Parathyroid adenoma (tissue), 2 donors: ENCODE data around the gene MLLT11.

Experiments used
- H2AFZ ChIP-seq: fragments of 300-600 bp; sonication (generic); one replicate; pipeline ENCODE4 v1.7.0; 2017; ENCODE audit warnings: antibody characterized with exemption, mild to moderate bottlenecking
- H3K27ac ChIP-seq: fragments of 300-600 bp; sonication (generic); one replicate; pipeline ENCODE4 v1.7.0; 2017
- H3K27me3 ChIP-seq: fragments of 300-600 bp; sonication (generic); one replicate; pipeline ENCODE4 v1.7.0; 2017; ENCODE audit warnings: low read length; ENCODE audit not compliant: control insufficient read depth, insufficient read depth
- H3K36me3 ChIP-seq: fragments of 300-600 bp; sonication (generic); one replicate; pipeline ENCODE4 v1.7.0; 2017; ENCODE audit warnings: low read length; ENCODE audit not compliant: control insufficient read depth, insufficient read depth
- H3K4me1 ChIP-seq: fragments of 300-600 bp; sonication (generic); one replicate; pipeline ENCODE4 v1.7.0; 2017; ENCODE audit warnings: control low read depth
- H3K4me2 ChIP-seq: fragments of 300-600 bp; sonication (generic); one replicate; pipeline ENCODE4 v1.7.0; 2017; ENCODE audit warnings: low read length
- H3K4me3 ChIP-seq: fragments of 300-600 bp; sonication (generic); one replicate; pipeline ENCODE4 v1.7.0; 2017; ENCODE audit warnings: low read depth, low read length
- H3K79me2 ChIP-seq: fragments of 300-600 bp; sonication (generic); one replicate; pipeline ENCODE4 v1.7.0; 2017; ENCODE audit warnings: control low read depth
- H3K9ac ChIP-seq: fragments of 300-600 bp; sonication (generic); one replicate; pipeline ENCODE4 v1.7.0; 2017; ENCODE audit warnings: mild to moderate bottlenecking
- H3K9me3 ChIP-seq: fragments of 300-600 bp; sonication (generic); one replicate; pipeline ENCODE4 v1.7.0; 2017; ENCODE audit warnings: low read length; ENCODE audit not compliant: control insufficient read depth
- TF ChIP-seq, protein P1 (sequence below): fragments of 300-600 bp; sonication (generic); IDR thresholded peaks from one replicate; pipeline ENCODE4 v1.7.0; 2017; ENCODE audit warnings: antibody characterized with exemption, mild to moderate bottlenecking
- donor health status: primary hyperparathyroidism.

Gene MLLT11

DNA sequence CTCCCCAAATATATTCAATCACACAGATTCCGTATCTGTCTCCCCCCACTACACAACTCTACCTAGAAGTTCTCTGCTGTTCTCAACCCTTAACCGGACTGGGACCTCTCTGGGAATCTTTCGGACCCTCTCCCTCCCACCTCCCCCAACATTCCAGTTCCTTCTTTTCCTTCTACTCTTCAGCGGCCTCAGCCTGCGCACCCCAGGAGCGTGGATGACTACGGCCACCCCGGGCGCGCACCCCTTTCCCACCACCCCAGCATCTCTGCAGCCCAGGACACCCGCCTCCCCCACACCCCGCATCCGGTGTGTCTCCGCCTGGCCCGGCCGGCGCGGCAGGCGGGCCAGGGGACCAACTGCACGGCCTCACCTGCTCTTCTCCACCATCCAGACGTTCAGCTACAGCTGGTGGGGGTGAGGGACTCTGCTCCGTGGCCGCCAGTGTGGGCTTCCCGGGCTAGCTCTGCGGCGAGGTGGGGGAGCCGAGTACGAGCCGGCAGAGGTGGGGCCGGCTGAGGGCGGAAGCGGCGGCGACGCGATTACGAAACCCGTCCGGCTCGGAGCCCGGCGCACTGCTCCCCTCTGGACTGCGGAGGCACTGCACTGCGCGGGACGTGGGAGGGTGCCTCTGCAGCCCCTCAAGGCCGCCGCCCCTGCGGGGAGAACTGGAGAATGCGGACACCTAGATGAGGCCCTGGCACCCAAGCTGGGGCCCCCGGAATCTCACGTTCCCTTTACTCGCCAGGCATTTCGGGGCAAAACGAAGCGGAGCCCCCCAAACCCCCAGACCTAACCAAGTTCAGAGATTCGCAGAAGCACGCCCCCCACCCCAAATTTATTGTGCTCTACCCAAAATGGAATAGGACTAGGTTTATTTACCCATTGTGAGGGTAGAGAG lies 839 bp upstream of the MLLT11 start, which contains the start of gene CDC42SE1:
Gene CDC42SE1, minus strand, starts transcription at position 514 of the 898 bp plus-strand sequence. CDS start 3,892 bp downstream, outside the sequence.
- Histone ChIP-seq H3K9ac (peak within 1 kb of the TSS; percentile 84), H3K4me3 (peak within 1 kb of the TSS; percentile 100), H3K4me1 (peaks cover 22% of the 10 kb centered on the region), H3K9me3 (no peaks in the 10 kb centered on the region), H2AFZ (peak within 1 kb of the TSS; percentile 83), H3K27me3 (no peaks in the 10 kb centered on the region), H3K79me2 (peaks cover 20% of the 10 kb centered on the region), H3K27ac (peak within 1 kb of the TSS; percentile 98), H3K4me2 (peak within 1 kb of the TSS; percentile 96), H3K36me3 (no peaks in the 10 kb centered on the region)
- TF ChIP-seq, protein P1, sequence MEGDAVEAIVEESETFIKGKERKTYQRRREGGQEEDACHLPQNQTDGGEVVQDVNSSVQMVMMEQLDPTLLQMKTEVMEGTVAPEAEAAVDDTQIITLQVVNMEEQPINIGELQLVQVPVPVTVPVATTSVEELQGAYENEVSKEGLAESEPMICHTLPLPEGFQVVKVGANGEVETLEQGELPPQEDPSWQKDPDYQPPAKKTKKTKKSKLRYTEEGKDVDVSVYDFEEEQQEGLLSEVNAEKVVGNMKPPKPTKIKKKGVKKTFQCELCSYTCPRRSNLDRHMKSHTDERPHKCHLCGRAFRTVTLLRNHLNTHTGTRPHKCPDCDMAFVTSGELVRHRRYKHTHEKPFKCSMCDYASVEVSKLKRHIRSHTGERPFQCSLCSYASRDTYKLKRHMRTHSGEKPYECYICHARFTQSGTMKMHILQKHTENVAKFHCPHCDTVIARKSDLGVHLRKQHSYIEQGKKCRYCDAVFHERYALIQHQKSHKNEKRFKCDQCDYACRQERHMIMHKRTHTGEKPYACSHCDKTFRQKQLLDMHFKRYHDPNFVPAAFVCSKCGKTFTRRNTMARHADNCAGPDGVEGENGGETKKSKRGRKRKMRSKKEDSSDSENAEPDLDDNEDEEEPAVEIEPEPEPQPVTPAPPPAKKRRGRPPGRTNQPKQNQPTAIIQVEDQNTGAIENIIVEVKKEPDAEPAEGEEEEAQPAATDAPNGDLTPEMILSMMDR: peak; percentile 71

DNA sequence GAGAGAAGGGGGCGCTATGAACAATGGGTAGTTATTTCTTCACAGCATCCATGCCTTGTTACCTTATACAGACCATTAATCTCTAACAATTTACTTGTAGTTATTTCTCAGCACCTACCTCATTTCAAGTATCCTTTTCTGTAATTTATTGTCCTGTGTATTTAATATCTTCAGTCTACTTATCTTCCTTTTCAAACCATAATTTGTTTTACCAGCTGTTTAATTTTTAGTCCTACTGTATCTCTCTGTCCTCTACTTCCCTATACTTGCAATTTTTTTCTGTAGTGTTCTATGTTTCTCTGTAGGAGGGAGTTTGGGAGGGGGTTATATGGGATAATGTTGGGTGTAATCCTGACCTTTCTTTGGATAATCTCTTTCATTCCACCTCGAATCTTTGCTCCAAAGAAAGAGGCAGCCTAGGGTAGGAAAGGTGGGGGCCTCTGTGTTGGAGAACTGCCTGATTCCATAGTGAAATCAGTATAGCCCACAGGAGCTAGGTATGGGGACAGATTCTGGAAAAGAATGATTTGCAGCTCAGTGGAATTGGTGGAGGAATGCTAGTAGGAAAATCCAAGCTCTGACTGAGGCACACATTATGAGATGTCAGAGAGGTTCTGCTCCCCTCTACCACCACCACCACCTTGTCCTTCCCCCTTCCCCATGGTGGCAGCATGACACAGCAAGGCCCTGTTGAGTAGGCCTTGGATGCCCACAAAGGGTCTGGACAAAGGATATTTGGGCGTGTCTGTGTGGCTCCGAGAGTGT lies 642 bp downstream of the MLLT11 start:
- H3K4me1 ChIP-seq: peaks cover 15% of the 10 kb centered on the region
- no peak overlapping the region for H3K9ac ChIP-seq
- H3K27ac ChIP-seq: peak overlapping the region; percentile 98
- TF ChIP-seq, protein P1: no peak
- peaks cover 17% of the 10 kb centered on the region for H3K79me2 ChIP-seq
- peak overlapping the region; percentile 83 for H2AFZ ChIP-seq
- H3K27me3 ChIP-seq: no peaks in the 10 kb centered on the region
- H3K9me3 ChIP-seq: no peaks in the 10 kb centered on the region
- H3K4me3 ChIP-seq: peak overlapping the region; percentile 100
- peak overlapping the region; percentile 96 for H3K4me2 ChIP-seq
- H3K36me3 ChIP-seq: no peaks in the 10 kb centered on the region

DNA sequence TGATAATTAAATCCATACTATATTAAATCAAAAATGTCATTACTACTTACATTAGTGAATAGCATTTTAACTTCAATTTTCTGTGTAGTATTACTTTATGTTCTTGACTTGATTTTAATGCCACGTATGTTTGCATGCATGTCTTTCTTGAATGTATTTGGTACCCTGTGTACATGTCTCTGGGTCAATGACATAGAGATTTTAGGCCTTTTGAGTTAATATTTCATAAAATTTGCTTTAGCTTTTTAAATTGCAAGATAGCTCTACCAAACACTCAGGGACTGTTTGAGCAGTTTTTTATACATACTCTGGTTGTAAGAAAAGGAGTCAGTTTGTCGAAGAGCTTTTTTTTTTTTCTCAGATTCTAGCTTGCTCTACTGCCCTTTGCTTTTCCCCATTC lies 1.5 kb downstream of the MLLT11 start:
- Histone ChIP-seq H3K4me1 (peaks cover 8% of the 10 kb centered on the region), H3K4me3 (no peak overlapping the region), H3K9me3 (no peaks in the 10 kb centered on the region), H2AFZ (no peak overlapping the region), H3K36me3 (no peaks in the 10 kb centered on the region), H3K79me2 (peaks cover 14% of the 10 kb centered on the region), H3K27ac (no peak overlapping the region), H3K27me3 (no peaks in the 10 kb centered on the region), H3K9ac (no peak overlapping the region), H3K4me2 (no peak overlapping the region)
- TF ChIP-seq, protein P1: no peak

DNA sequence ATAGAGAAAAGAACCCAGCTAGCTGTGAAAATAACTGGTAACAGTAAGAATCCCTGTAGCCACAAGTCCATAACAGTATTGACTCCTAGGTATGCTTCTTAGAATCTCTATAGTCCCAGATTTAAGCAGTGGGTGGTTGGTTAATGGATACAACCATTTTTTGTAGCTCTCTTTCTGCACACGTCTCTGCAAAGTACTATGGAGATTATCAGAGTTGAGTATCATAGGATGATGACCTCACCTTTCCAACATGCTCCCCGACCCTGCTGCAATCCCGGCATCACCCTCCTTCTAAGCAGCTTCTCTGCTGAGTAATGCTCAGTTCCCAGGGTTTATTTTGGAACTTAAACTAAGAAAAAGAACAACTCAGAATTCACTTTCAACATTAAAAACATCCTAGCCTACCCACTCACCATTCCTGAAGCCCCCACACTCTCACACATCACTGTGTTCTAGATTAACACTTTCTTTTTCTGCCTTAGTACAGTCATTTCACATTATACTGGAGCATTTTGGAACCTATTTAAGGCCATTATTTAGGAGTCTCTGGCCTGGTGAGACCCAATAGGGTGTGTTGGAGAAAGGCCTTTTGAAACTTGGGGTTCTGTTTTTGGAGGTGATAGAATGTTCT lies 2.7 kb downstream of the MLLT11 start:
- Histone ChIP-seq H3K36me3 (no peaks in the 10 kb centered on the region), H3K27ac (peak overlapping the region; percentile 45), H3K4me2 (peak overlapping the region; percentile 43), H3K27me3 (no peaks in the 10 kb centered on the region), H3K9me3 (no peaks in the 10 kb centered on the region), H3K79me2 (peaks cover 10% of the 10 kb centered on the region), H3K4me1 (peaks cover 2% of the 10 kb centered on the region), H3K4me3 (peak overlapping the region; percentile 38), H3K9ac (no peak overlapping the region), H2AFZ (peak overlapping the region; percentile 15)
- TF ChIP-seq, protein P1: no peak
